Measurements from ENCODE around the gene ACAT2.
"Not testable (repeated sequence)": the region's sequence is repeated elsewhere in the genome, so short reads cannot be mapped to it uniquely, and the experiment has no call there.

The ACAT2 gene

GRCh38 chr6:159813781-159814180 is 51.9 kb downstream of the ACAT2 start:
- no peak for DNase-seq (ENCODE audit: low read depth)

GRCh38 chr6:159815410-159815809 is 53.6 kb downstream of the ACAT2 start:
- no peak for DNase-seq (ENCODE audit: low read depth)

- DNase-seq (ENCODE audit: low read depth): not testable (repeated sequence)
These were observed 54.9 kb downstream of the ACAT2 start for GRCh38 chr6:159816775-159817174.

- no peak for DNase-seq (ENCODE audit: low read depth)
These were observed 56.3 kb downstream of the ACAT2 start for GRCh38 chr6:159817951-159818739.

GRCh38 chr6:159819098-159819497 is 57.3 kb downstream of the ACAT2 start:
- DNase-seq (ENCODE audit: low read depth): no peak

- DNase-seq (ENCODE audit: low read depth): no peak
These were observed 58.2 kb downstream of the ACAT2 start for GRCh38 chr6:159819932-159820640.

- DNase-seq (ENCODE audit: low read depth): no peak
These were observed 59.3 kb downstream of the ACAT2 start for GRCh38 chr6:159821122-159821521.

- no peak for DNase-seq (ENCODE audit: low read depth)
These were observed 59.9 kb downstream of the ACAT2 start for GRCh38 chr6:159821726-159822125.

GRCh38 chr6:159823953-159824352 is 62.1 kb downstream of the ACAT2 start:
- DNase-seq (ENCODE audit: low read depth): no peak

- not testable (repeated sequence) for DNase-seq (ENCODE audit: low read depth)
These were observed 62.8 kb downstream of the ACAT2 start for GRCh38 chr6:159824690-159825089.

GRCh38 chr6:159826004-159826403 is 64.2 kb downstream of the ACAT2 start:
- DNase-seq (ENCODE audit: low read depth): no peak

- no peak for DNase-seq (ENCODE audit: low read depth)
These were observed 65.3 kb downstream of the ACAT2 start for GRCh38 chr6:159826968-159827647.

GRCh38 chr6:159828074-159828473 is 66.2 kb downstream of the ACAT2 start:
- no peak for DNase-seq (ENCODE audit: low read depth)

All from activated T-helper 1 cell treated with Interleukin-2 at 50 U/mL for 16 hours (primary cell).